HG03442 (cell line): ENCODE measurements around the gene MAST4.
"Not testable (repeated sequence)": the region's sequence is repeated elsewhere in the genome, so short reads cannot be mapped to it uniquely, and the experiment has no call there.

Source experiments
- ATAC-seq: cut with Tn5 transposase; IDR thresholded peaks from one replicate; pipeline ENCODE4 v1.9.1; 2021; ENCODE audit warnings: mild to moderate bottlenecking, moderate library complexity; ENCODE audit not compliant: unreplicated experiment

MAST4 gene

GRCh38 chr5:67102708-67103107 lies 506.5 kb downstream of the MAST4 start:
- no peak for ATAC-seq

GRCh38 chr5:67104859-67105258 lies 508.7 kb downstream of the MAST4 start:
- ATAC-seq, result no peak

GRCh38 chr5:67105270-67105669 lies 509.1 kb downstream of the MAST4 start:
- no peak for ATAC-seq

GRCh38 chr5:67106626-67107342 lies 510.6 kb downstream of the MAST4 start:
- ATAC-seq, result no peak

GRCh38 chr5:67111779-67112178 lies 515.6 kb downstream of the MAST4 start:
- ATAC-seq, result no peak

- ATAC-seq, result no peak
These were observed 519.1 kb downstream of the MAST4 start for GRCh38 chr5:67115246-67115645.

- ATAC-seq, result no peak
These were observed 519.6 kb downstream of the MAST4 start for GRCh38 chr5:67115817-67116216.

- ATAC-seq, result no peak
These were observed 521.9 kb downstream of the MAST4 start for GRCh38 chr5:67118050-67118620.

GRCh38 chr5:67119010-67119409 lies 522.8 kb downstream of the MAST4 start:
- no peak for ATAC-seq

GRCh38 chr5:67120032-67120431 lies 523.8 kb downstream of the MAST4 start:
- no peak for ATAC-seq

GRCh38 chr5:67123819-67124218 lies 527.6 kb downstream of the MAST4 start:
- no peak for ATAC-seq

- no peak for ATAC-seq
These were observed 528.4 kb downstream of the MAST4 start for GRCh38 chr5:67124556-67124955.

GRCh38 chr5:67127347-67127895 lies 531.2 kb downstream of the MAST4 start:
- not testable (repeated sequence) for ATAC-seq

- no peak for ATAC-seq
These were observed 533.6 kb downstream of the MAST4 start for GRCh38 chr5:67129768-67130167.

- ATAC-seq, result no peak
These were observed 537.0 kb downstream of the MAST4 start for GRCh38 chr5:67133217-67133616.

GRCh38 chr5:67133776-67134175 lies 537.6 kb downstream of the MAST4 start:
- no peak for ATAC-seq

- ATAC-seq, result no peak
These were observed 539.3 kb downstream of the MAST4 start for GRCh38 chr5:67135381-67135984.

GRCh38 chr5:67139030-67139429 lies 542.8 kb downstream of the MAST4 start:
- ATAC-seq, result no peak

GRCh38 chr5:67140413-67140812 lies 544.2 kb downstream of the MAST4 start:
- no peak for ATAC-seq

- no peak for ATAC-seq
These were observed 545.5 kb downstream of the MAST4 start for GRCh38 chr5:67141644-67142043.

- no peak for ATAC-seq
These were observed 546.6 kb downstream of the MAST4 start for GRCh38 chr5:67142816-67143215.

- no peak for ATAC-seq
These were observed 547.4 kb downstream of the MAST4 start for GRCh38 chr5:67143549-67143948.
